GM19438 (cell line): ENCODE results near the gene TRMU.

Source experiments
- ATAC-seq: cut with Tn5 transposase; IDR thresholded peaks from one replicate; pipeline ENCODE4 v1.9.1; 2021; ENCODE audit warnings: low read depth; ENCODE audit not compliant: unreplicated experiment

TRMU gene

GRCh38 chr22:46331496-46331895, 4.0 kb upstream of the TRMU start:
- ATAC-seq, result no peak

- no peak for ATAC-seq
Measured at GRCh38 chr22:46336119-46337078, 885 bp downstream of the TRMU start.

- ATAC-seq, result no peak
Measured at GRCh38 chr22:46337870-46338269, 2.4 kb downstream of the TRMU start.

GRCh38 chr22:46338636-46339035, 3.1 kb downstream of the TRMU start:
- no peak for ATAC-seq

- ATAC-seq, result no peak
Measured at GRCh38 chr22:46339956-46340355, 4.4 kb downstream of the TRMU start.

GRCh38 chr22:46340676-46341075, 5.2 kb downstream of the TRMU start:
- ATAC-seq, result no peak

GRCh38 chr22:46346680-46347405, 11.3 kb downstream of the TRMU start:
- ATAC-seq, result no peak

GRCh38 chr22:46347646-46348045, 12.1 kb downstream of the TRMU start:
- ATAC-seq, result no peak

GRCh38 chr22:46348099-46348695, 12.7 kb downstream of the TRMU start:
- no peak for ATAC-seq

- ATAC-seq, result no peak
Measured at GRCh38 chr22:46349238-46349637, 13.7 kb downstream of the TRMU start.

- ATAC-seq, result no peak
Measured at GRCh38 chr22:46349681-46350080, 14.2 kb downstream of the TRMU start.

GRCh38 chr22:46350121-46350520, 14.6 kb downstream of the TRMU start:
- ATAC-seq, result no peak

GRCh38 chr22:46350646-46351045, 15.1 kb downstream of the TRMU start:
- no peak for ATAC-seq

- no peak for ATAC-seq
Measured at GRCh38 chr22:46351131-46351735, 15.7 kb downstream of the TRMU start.

GRCh38 chr22:46351767-46352166, 16.3 kb downstream of the TRMU start:
- ATAC-seq, result no peak

- no peak for ATAC-seq
Measured at GRCh38 chr22:46352276-46352675, 16.8 kb downstream of the TRMU start.

GRCh38 chr22:46352691-46353386, 17.3 kb downstream of the TRMU start:
- no peak for ATAC-seq

- no peak for ATAC-seq
Measured at GRCh38 chr22:46353483-46354105, 18.1 kb downstream of the TRMU start.

GRCh38 chr22:46354176-46354992, 18.9 kb downstream of the TRMU start:
- ATAC-seq, result no peak
